ENCODE results near the gene GALNT4.
A peak's percentile ranks its signal among the peaks of the same experiment; 100 is the strongest.

Gene GALNT4

GRCh38 chr12:89528434-89528833, 3.8 kb upstream of the GALNT4 start:
- no peak for DNase-seq

- DNase-seq = peak; percentile 42
Measured at GRCh38 chr12:89525824-89526770, 1.5 kb upstream of the GALNT4 start, which contains the start of gene POC1B. TSS of gene POC1B (minus strand) at chr12:89526047. CDS start at chr12:89525895, 152 bp downstream.

- peak; percentile 16 for DNase-seq
Measured at GRCh38 chr12:89525305-89525823, 768 bp upstream of the GALNT4 start.

- no peak for DNase-seq
Measured at GRCh38 chr12:89523843-89524540, 604 bp downstream of the GALNT4 start.

- no peak for DNase-seq
Measured at GRCh38 chr12:89523393-89523792, 1.2 kb downstream of the GALNT4 start.

- DNase-seq = no peak
Measured at GRCh38 chr12:89521364-89522223, 3.0 kb downstream of the GALNT4 start.

- no peak for DNase-seq
Measured at GRCh38 chr12:89517720-89518119, 6.9 kb downstream of the GALNT4 start.

- no peak for DNase-seq
Measured at GRCh38 chr12:89516633-89517032, 8.0 kb downstream of the GALNT4 start.

GRCh38 chr12:89514751-89515150, 9.8 kb downstream of the GALNT4 start:
- no peak for DNase-seq

- DNase-seq = no peak
Measured at GRCh38 chr12:89513544-89513943, 11.1 kb downstream of the GALNT4 start.

GRCh38 chr12:89507015-89507824, 17.4 kb downstream of the GALNT4 start:
- no peak for DNase-seq

- no peak for DNase-seq
Measured at GRCh38 chr12:89506050-89506449, 18.5 kb downstream of the GALNT4 start.

GRCh38 chr12:89504560-89505346, 19.8 kb downstream of the GALNT4 start:
- no peak for DNase-seq

GRCh38 chr12:89501793-89502192, 22.8 kb downstream of the GALNT4 start:
- no peak for DNase-seq

GRCh38 chr12:89499857-89500256, 24.7 kb downstream of the GALNT4 start:
- DNase-seq = no peak

GRCh38 chr12:89497467-89497866, 27.1 kb downstream of the GALNT4 start:
- no peak for DNase-seq

- DNase-seq = no peak
Measured at GRCh38 chr12:89497005-89497404, 27.6 kb downstream of the GALNT4 start.

GRCh38 chr12:89494411-89495231, 30.0 kb downstream of the GALNT4 start:
- DNase-seq = no peak

GRCh38 chr12:89493670-89494302, 30.8 kb downstream of the GALNT4 start:
- DNase-seq = no peak

All from effector CD8-positive, alpha-beta T cell (primary cell).